HL-60 (cell line): Measurements from ENCODE around the gene GRIN1.

ENCODE experiments used
- DNase-seq, 2 experiments: peaks; one replicate each; pipeline ENCODE4 v3.0.0-alpha.2; 2010 to 2020; ENCODE audit warnings: low read depth in 1 of 2, low spot score in 1 of 2
- H3K27ac ChIP-seq: fragments of 250-450 bp; sonication (Bioruptor Pico); replicated peaks from 2 replicates; pipeline ENCODE4 v1.5.1; 2020; ENCODE audit warnings: mild to moderate bottlenecking, moderate library complexity
- H3K27me3 ChIP-seq: fragments of 250-450 bp; sonication (Bioruptor Pico); 2 replicates; pipeline ENCODE4 v1.5.1; 2021; ENCODE audit warnings: mild to moderate bottlenecking, moderate library complexity; ENCODE audit not compliant: insufficient read depth, poor library complexity, severe bottlenecking
- H3K4me3 ChIP-seq: replicated peaks from 2 replicates; pipeline ENCODE4 v1.5.1; 2011; ENCODE audit warnings: mild to moderate bottlenecking, control low read depth, low read length; ENCODE audit not compliant: insufficient read depth
- GABPA ChIP-seq: IDR thresholded peaks from 2 replicates; pipeline ENCODE4 v1.6.1; 2012; ENCODE audit warnings: low read depth
- POLR2AphosphoS5 ChIP-seq: IDR thresholded peaks from 2 replicates; pipeline ENCODE4 v1.6.1; 2012; ENCODE audit warnings: low read depth
- REST ChIP-seq: IDR thresholded peaks from 2 replicates; pipeline ENCODE4 v1.6.1; 2012; ENCODE audit warnings: low read depth; ENCODE audit not compliant: insufficient replicate concordance
- SPI1 ChIP-seq: IDR thresholded peaks from 2 replicates; pipeline ENCODE4 v1.6.1; 2012; ENCODE audit warnings: low read depth, mild to moderate bottlenecking, borderline replicate concordance
- TF ChIP-seq, protein P1 (sequence below): IDR thresholded peaks from one replicate; pipeline ENCODE4 v1.5.1; 2011; ENCODE audit warnings: low read length, control low read depth, inconsistent platforms; ENCODE audit not compliant: insufficient read depth

Gene GRIN1

GRCh38 chr9:137212520-137212919 lies 73.6 kb downstream of the GRIN1 start:
- Histone ChIP-seq H3K27ac (no peak overlapping the region), H3K4me3 (no peak overlapping the region), H3K27me3 (no peaks in the 10 kb centered on the region)
- no peak for DNase-seq
- TF ChIP-seq SPI1: no peak

- no peak for DNase-seq
- H3K27ac ChIP-seq: no peak overlapping the region
- H3K27me3 ChIP-seq: no peaks in the 10 kb centered on the region
- no peak for TF ChIP-seq POLR2AphosphoS5
- TF ChIP-seq, protein P1, sequence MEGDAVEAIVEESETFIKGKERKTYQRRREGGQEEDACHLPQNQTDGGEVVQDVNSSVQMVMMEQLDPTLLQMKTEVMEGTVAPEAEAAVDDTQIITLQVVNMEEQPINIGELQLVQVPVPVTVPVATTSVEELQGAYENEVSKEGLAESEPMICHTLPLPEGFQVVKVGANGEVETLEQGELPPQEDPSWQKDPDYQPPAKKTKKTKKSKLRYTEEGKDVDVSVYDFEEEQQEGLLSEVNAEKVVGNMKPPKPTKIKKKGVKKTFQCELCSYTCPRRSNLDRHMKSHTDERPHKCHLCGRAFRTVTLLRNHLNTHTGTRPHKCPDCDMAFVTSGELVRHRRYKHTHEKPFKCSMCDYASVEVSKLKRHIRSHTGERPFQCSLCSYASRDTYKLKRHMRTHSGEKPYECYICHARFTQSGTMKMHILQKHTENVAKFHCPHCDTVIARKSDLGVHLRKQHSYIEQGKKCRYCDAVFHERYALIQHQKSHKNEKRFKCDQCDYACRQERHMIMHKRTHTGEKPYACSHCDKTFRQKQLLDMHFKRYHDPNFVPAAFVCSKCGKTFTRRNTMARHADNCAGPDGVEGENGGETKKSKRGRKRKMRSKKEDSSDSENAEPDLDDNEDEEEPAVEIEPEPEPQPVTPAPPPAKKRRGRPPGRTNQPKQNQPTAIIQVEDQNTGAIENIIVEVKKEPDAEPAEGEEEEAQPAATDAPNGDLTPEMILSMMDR: peak; percentile 8
- TF ChIP-seq SPI1: no peak
- TF ChIP-seq GABPA: no peak
- TF ChIP-seq REST: no peak
- H3K4me3 ChIP-seq: no peak overlapping the region
Observed at GRCh38 chr9:137213160-137214060, 74.5 kb downstream of the GRIN1 start.

- DNase-seq: no peak
- TF ChIP-seq, protein P1: no peak
- TF ChIP-seq REST (no peak), GABPA (no peak), POLR2AphosphoS5 (0 out of 2 replicates have a peak, but pooled peaks have one; percentile 5), SPI1 (no peak)
- H3K27me3 ChIP-seq: no peaks in the 10 kb centered on the region
Observed at GRCh38 chr9:137214620-137215019, 75.7 kb downstream of the GRIN1 start.

GRCh38 chr9:137215196-137215986 lies 76.4 kb downstream of the GRIN1 start:
- H3K27ac ChIP-seq: no peak overlapping the region
- H3K27me3 ChIP-seq: no peaks in the 10 kb centered on the region
- no peak overlapping the region for H3K4me3 ChIP-seq
- DNase-seq: no peak
- no peak for TF ChIP-seq REST
- TF ChIP-seq GABPA: no peak
- TF ChIP-seq SPI1: no peak
- no peak for TF ChIP-seq POLR2AphosphoS5
- TF ChIP-seq, protein P1: no peak

More at GRCh38 chr9:137214620-137215019, 75.7 kb downstream of the GRIN1 start:
- H3K4me3 ChIP-seq: no peak overlapping the region
- H3K27ac ChIP-seq: no peak overlapping the region
